NCI-H82 treated with DMSO at 0.1 percent for 48 hours (cell line): ENCODE data around the gene TEX13D.

Source experiments
- DNase-seq: peaks from one replicate; lab custom pipeline; 2025; ENCODE audit not compliant: unreplicated experiment; lab: John Stamatoyannopoulos, UW

TEX13D gene

GRCh38 chrX:124348182-124348581, 15.7 kb downstream of the TEX13D start:
- no peak for DNase-seq

GRCh38 chrX:124348885-124349453, 16.5 kb downstream of the TEX13D start:
- DNase-seq, result no peak

DNA sequence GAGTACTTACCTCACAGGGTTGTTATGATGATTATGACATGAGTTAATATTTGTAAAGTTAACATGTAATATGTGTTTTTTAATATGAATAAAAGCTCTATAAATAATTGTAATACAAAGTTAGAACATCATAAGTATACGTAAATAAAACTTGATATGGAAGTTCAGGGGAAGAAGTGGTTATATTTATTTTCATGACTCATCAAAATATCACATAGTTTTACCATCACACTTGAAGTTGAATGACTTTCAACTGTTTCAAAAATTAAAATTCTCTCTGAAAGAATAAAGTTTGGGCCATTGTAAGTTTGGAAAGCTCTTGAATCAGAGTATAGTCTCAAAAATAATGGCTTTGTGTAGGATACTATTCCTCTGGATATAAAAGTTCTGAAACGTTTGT, 22.2 kb downstream of the TEX13D start:
- no peak for DNase-seq

DNA sequence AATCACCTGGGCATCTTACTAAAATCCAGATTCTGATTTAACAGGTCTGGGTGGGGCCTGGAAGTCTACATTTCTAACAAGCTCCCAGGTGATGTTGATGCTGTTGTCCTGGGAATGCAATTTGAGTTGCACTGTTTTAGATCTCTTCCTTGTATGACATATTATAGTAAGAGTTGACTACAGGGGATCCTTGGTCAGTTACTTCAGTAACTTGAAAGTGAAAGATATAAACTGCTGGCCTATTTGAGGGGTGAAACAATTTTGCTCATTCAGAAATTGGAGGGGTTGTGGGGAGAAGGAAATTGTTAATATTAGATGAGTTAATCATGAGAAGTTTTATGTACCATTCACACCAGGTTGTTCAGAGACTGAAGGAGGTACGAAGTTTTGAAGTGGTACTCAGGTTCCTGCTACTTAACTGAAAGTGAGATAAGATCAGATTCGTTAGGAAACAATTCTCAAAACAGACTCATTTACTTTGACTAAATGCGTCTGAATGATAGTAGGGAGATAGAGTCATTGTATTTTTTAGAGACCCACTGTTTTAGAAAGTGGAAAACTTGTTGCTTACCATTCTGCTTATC, 26.4 kb downstream of the TEX13D start:
- DNase-seq, result no peak

DNA sequence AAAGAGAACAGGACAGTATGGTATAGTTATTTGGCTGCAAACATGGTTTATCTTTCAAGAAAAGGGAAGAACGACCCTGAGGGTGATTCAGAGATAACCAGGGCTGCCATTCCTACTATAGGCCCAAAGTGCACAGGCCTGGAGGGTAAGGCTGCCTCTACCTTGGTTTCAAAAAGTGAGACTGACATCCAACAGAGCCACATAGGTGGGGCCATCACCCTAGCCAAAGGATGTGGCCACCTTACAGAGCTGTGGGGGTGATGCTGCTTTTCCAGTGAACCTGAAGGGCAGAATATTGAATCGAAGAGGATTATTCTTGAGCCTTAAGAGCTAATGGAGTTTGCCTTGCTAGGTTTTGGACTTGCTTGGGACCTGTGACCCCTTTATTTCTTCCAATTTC, 29.6 kb downstream of the TEX13D start:
- no peak for DNase-seq

DNA sequence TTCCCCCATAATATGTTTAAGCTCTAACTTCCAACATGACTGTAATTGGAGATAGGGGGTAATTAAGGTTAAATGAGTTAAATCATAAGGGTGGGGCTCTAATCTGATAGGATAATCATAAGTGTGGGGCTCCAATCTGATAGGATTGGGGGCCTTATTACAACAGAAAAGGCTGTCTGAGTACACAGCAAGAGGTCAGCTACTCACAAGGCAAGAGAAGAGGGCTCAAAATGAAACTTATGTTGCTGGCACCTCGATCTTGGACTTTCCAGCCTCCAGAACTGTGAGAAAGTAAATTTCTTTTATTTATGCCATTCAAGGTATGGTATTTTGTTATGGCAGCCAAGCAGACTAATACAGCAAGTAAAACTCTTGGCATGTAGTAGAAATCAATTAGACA, 30.3 kb downstream of the TEX13D start:
- no peak for DNase-seq

GRCh38 chrX:124369722-124370121, 37.3 kb downstream of the TEX13D start:
- DNase-seq, result no peak

GRCh38 chrX:124373348-124373747, 40.9 kb downstream of the TEX13D start:
- DNase-seq, result no peak

- no peak for DNase-seq
These were observed 46.2 kb downstream of the TEX13D start for GRCh38 chrX:124378643-124379042.

DNA sequence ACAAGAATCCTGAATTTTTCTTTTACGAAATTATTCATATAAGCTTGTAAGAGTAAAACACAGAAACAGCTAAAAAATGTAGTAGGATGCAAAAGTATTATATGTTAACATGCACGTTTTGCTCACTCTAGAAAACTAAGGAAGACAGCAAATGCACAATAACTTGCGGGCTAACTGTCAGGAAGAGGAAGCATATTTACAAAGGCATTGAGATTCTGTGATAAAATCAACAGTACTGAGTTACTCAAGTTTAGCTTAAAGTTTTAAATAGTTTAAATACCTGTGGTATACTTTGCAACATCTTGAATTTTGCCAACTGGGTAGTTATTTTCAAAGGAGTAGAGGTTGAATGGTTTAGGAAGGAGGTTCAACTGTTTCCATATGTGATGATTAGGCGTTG, 50.9 kb downstream of the TEX13D start:
- no peak for DNase-seq

GRCh38 chrX:124386401-124386800, 53.9 kb downstream of the TEX13D start:
- DNase-seq, result no peak
